Psoas muscle (tissue), 8 donors: Measurements from ENCODE around the gene SRF. TPM values are rescaled to one million over a fixed set of nuclear protein-coding genes. Genes with fewer than 3 reads are reported as not detected.

Experiments
- ATAC-seq, 4 donors: fragments of 200-7000 bp; cut with Tn5 transposase; one replicate each; pipeline ENCODE4 v1.9.1; 2020; ENCODE audit warnings: moderate library complexity in 3 of 4, mild to moderate bottlenecking in 2 of 4
- DNase-seq, 2 donors: peaks; one replicate each; pipeline ENCODE4 v3.0.0-alpha.2; 2020
- H3K27ac ChIP-seq: fragments of 200-600 bp; one replicate; pipeline ENCODE4 v1.8.0; 2022
- H3K27me3 ChIP-seq, 3 donors: fragments of 200-600 bp in 1 of 3; one replicate each; pipeline versions ENCODE4 v1.6.1 to v1.8.0; 2013 to 2022; ENCODE audit warnings: low read length in 2 of 3, mild to moderate bottlenecking in 2 of 3, moderate library complexity in 1 of 3; ENCODE audit not compliant: insufficient read depth in 3 of 3
- H3K36me3 ChIP-seq, 2 donors: fragments of 200-600 bp in 1 of 2; one replicate each; pipeline versions ENCODE4 v1.6.1 to v1.8.0; 2013 to 2022; ENCODE audit warnings: low read depth in 1 of 2, mild to moderate bottlenecking in 1 of 2, moderate library complexity in 1 of 2; ENCODE audit not compliant: insufficient read depth in 1 of 2
- H3K4me1 ChIP-seq: fragments of 200-600 bp; one replicate; pipeline ENCODE4 v1.8.0; 2022
- H3K4me3 ChIP-seq: fragments of 200-600 bp; one replicate; pipeline ENCODE4 v1.8.0; 2022; ENCODE audit warnings: mild to moderate bottlenecking
- H3K9me3 ChIP-seq: fragments of 200-600 bp; one replicate; pipeline ENCODE4 v1.8.0; 2022
- WGBS, 3 donors: extraction: QIAGEN DNeasy Blood & Tissue Kit; methylation state at CpG; one replicate each; pipeline versions ENCODE4 v1.1.6 to v1.1.7; 2013; 5-methylcytosine and 5-hydroxymethylcytosine counted together
- intact Hi-C, 2 donors: fragments of 100-400 bp; cut with DNase I; formaldehyde crosslinking; loops; one replicate each; pipeline versions ENCODE4 v1.11.0 to v1.14.2; 2022
- polyA plus RNA-seq, 3 donors: library from polyadenylated mRNA; stranded (reverse); fragments of 200-250 nt; gene quantifications; one replicate each; pipeline ENCODE4 v1.2.3, GENCODE V29; 2013
- total RNA-seq, 4 donors: library from RNA; stranded (reverse); fragmentation: NEBNext Ultra II Directional in 2 of 4; extraction: Animal tissue kit (Norgen Biotek cat#: 25700) in 2 of 4; gene quantifications; one replicate each; pipeline versions ENCODE4 v1.2.1 to v1.2.4, GENCODE V29; 2021 to 2023
- TF ChIP-seq, protein P1 (sequence below): fragments of 200-600 bp; IDR thresholded peaks from one replicate; pipeline ENCODE4 v1.8.0; 2022; ENCODE audit warnings: antibody characterized with exemption
- donor health status: healthy with polysubstance abuse.
- donor health status: DM: no; HTN: no; CAD: no; lungs with moderate emphysema.
- donor health status: Bipolar disorder and iron deficiency.
- donor health status: healthy.
- donor health status: DM: yes; HTN: yes; CAD: no.
- donor health status: DM: no; HTN: no; CAD: no.
- donor health status: DM: no; HTN: no; CAD: no.
- donor health status: DM: yes; HTN: yes; CAD: no.

The SRF gene
- total and polyA plus RNA-seq, 7 donors, result 26.3 to 57.7 (median 39.3) TPM

DNA sequence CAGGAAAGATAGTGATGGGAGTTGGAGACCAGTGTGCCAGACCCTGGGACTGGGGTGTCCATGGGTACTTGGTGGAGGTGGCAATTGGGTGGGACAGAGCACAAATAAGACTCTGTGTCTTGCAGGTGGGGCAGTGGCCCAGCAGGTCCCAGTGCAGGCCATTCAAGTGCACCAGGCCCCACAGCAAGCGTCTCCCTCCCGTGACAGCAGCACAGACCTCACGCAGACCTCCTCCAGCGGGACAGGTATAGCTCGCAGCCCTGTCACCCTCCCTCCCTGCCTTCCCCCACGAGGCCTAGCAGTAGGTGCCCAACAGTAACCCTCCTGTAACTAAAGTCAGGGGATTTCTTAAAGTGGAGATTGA is 5.3 kb downstream of the SRF start:
- Histone ChIP-seq H3K4me3 (no peak overlapping the region), H3K4me1 (peaks cover 36% of the 10 kb centered on the region), H3K27ac (peak overlapping the region; percentile 97), H3K27me3 (no peaks in the 10 kb centered on the region), H3K9me3 (no peaks in the 10 kb centered on the region), H3K36me3 (peaks cover 11 to 57% of the 10 kb centered on the region in 2 donors)
- DNase-seq (no peak), ATAC-seq (no peak)
- WGBS, 3 donors, result 91 to 93% (median 91%) methylated on average over 6 of the region's 6 CpGs
- intact Hi-C loops, result no loop called here
- TF ChIP-seq, protein P1, sequence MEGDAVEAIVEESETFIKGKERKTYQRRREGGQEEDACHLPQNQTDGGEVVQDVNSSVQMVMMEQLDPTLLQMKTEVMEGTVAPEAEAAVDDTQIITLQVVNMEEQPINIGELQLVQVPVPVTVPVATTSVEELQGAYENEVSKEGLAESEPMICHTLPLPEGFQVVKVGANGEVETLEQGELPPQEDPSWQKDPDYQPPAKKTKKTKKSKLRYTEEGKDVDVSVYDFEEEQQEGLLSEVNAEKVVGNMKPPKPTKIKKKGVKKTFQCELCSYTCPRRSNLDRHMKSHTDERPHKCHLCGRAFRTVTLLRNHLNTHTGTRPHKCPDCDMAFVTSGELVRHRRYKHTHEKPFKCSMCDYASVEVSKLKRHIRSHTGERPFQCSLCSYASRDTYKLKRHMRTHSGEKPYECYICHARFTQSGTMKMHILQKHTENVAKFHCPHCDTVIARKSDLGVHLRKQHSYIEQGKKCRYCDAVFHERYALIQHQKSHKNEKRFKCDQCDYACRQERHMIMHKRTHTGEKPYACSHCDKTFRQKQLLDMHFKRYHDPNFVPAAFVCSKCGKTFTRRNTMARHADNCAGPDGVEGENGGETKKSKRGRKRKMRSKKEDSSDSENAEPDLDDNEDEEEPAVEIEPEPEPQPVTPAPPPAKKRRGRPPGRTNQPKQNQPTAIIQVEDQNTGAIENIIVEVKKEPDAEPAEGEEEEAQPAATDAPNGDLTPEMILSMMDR, result no peak

DNA sequence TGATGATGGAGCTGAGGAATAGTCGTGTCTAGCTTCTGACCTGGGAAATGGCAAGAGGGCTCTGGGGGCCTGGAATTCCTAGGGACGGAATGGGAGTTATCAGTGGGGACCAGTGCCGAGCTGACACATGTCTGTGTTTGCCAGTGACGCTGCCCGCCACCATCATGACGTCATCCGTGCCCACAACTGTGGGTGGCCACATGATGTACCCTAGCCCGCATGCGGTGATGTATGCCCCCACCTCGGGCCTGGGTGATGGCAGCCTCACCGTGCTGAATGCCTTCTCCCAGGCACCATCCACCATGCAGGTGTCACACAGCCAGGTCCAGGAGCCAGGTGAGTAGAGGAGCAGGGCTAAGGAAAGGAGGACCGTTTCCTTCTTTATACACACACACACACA is 7.1 kb downstream of the SRF start:
- intact Hi-C loops, result no loop called here
- Histone ChIP-seq H3K4me1 (peaks cover 38% of the 10 kb centered on the region), H3K27ac (no peak overlapping the region), H3K36me3 (peaks cover 11 to 57% of the 10 kb centered on the region in 2 donors), H3K27me3 (no peaks in the 10 kb centered on the region), H3K9me3 (no peaks in the 10 kb centered on the region), H3K4me3 (no peak overlapping the region)
- ATAC-seq (no peak), DNase-seq (no peak)
- TF ChIP-seq, protein P1, result no peak
- 81 to 84% (median 82%) methylated on average over 12 of the region's 12 CpGs for WGBS, 3 donors

DNA sequence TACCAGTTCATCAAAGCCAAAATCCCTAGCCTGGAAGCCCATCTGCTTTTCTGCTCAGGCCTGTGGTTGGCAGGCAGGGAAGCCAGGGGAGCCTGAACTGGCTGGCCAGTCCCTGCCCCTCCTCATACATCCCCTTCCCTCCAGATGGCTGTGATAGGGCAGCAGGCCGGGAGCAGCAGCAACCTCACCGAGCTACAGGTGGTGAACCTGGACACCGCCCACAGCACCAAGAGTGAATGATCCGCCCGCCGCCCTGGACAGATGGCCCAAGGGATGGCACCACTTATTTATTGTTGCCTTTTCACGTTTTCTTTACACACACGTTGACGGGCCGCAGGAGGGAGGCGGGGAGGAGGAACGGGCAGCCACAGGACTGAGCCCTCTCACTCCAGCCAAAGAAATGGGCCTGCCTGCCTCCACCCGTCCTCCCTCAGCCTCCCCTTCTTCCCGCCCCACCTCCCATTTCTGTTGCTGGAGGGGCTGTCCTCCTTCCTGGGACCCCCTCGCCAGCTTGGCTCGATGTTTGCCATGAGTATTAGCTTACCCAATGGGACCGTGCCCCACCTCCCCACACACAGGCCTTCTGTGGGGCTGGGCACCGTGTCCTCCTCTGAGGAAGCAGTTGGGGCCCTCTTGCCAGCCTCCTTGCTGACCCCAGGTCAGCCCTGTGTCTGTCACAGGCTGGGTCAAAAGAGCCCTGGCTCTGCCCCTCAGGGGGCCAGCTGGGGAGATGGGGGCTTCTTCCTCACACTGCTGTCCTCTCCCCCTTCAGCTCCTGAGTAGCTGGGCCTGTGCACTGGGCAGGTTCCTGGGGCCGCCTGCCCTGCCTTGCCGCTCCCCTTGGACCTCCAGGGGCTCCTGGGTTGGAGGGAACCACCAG is 8.1 kb downstream of the SRF start:
- Histone ChIP-seq H3K36me3 (peaks cover 11 to 57% of the 10 kb centered on the region in 2 donors), H3K4me1 (peaks cover 33% of the 10 kb centered on the region), H3K4me3 (no peak overlapping the region), H3K9me3 (no peaks in the 10 kb centered on the region), H3K27ac (no peak overlapping the region), H3K27me3 (no peaks in the 10 kb centered on the region)
- TF ChIP-seq, protein P1, result no peak
- no peak for DNase-seq
- ATAC-seq, result no peak
- intact Hi-C loops, result no loop called here
- 80 to 85% (median 81%) methylated on average over 17 to 20 of the region's 20 CpGs for WGBS, 3 donors

DNA sequence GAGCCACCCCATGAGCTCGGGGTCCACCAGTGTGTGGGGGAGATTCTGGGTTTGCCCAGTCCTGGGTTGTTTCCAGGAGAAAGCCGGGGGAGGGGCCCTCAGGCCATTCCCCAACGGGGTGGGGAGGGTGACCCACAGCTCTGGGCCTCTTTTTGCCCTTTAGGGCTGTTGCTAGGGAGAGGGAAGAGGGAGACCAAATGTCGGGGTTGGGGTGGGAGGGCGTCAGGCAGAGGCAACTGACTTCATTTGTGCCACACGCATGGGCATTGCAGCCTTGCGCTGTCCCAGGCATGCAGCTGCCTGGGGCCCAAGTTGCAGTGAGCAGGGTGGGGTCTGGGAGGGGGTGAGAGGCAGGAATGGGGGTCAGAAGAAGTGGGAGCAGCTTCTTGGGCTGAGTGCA is 9.0 kb downstream of the SRF start:
- peaks cover 11 to 63% of the 10 kb centered on the region in 2 donors for H3K36me3 ChIP-seq
- WGBS, 3 donors, result 74 to 76% (median 75%) methylated on average over 7 of the region's 7 CpGs
- no peaks in the 10 kb centered on the region for H3K27me3 ChIP-seq
- ATAC-seq, result no peak
- no peak for DNase-seq
- TF ChIP-seq, protein P1, result no peak
- no peaks in the 10 kb centered on the region for H3K9me3 ChIP-seq
- H3K27ac ChIP-seq, result no peak overlapping the region
- no peak overlapping the region for H3K4me3 ChIP-seq
- intact Hi-C loops, result no loop called here
- H3K4me1 ChIP-seq, result peaks cover 29% of the 10 kb centered on the region

DNA sequence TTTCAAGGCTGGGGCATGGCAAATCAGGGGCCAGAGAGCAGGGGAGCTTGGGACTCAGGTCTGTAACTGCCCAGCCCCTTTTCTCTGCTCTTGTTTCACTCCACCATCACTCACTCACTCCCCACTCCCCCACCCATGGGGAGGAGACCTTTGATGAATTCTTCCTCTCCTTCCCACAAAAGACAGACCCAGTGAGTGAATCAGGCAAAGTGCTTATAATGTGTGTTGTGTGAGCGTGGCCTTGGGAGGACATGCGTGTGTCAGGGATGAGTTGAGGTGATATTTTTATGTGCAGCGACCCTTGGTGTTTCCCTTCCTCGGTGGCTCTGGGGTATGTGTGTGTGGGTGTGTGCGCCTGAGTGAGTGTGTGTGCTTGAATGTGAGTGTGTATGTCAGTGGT is 9.9 kb downstream of the SRF start:
- DNase-seq (no peak), ATAC-seq (no peak)
- Histone ChIP-seq H3K27ac (peak overlapping the region; percentile 83), H3K9me3 (no peaks in the 10 kb centered on the region), H3K4me3 (no peak overlapping the region), H3K36me3 (peaks cover 11 to 63% of the 10 kb centered on the region in 2 donors), H3K4me1 (peaks cover 20% of the 10 kb centered on the region), H3K27me3 (no peaks in the 10 kb centered on the region)
- 64 to 67% (median 65%) methylated on average over 5 of the region's 5 CpGs for WGBS, 3 donors
- TF ChIP-seq, protein P1, result no peak
- intact Hi-C loops, result no loop called here
